ENCODE measurements around the gene BMPR2.
A peak's percentile ranks its signal among the peaks of the same experiment; 100 is the strongest.
"Not testable (repeated sequence)": the region's sequence is repeated elsewhere in the genome, so short reads cannot be mapped to it uniquely, and the experiment has no call there.

BMPR2 gene

DNA sequence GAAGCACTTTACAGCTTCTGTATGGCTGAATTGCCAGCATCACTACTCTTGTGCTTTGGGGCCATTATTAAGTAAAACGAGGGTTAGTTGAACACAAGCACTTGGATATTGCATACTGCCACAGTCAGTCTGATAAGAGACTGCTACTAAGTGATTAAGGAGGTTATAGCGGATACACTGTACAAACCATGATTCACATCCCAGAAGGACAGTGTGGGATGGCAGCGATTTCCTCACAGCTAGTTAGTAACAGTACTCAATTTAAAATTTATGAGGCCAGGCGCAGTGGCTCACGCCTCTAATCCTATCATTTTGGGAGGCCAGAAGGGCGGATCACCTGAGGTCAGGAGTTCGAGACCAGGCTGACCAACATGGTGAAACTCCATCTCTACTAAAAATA lies 2.6 kb upstream of the BMPR2 start:
- Histone ChIP-seq H3K4me1 (ENCODE audit: insufficient read depth, low read length, poor library complexity, severe bottlenecking) (peaks cover 15% of the 10 kb centered on the region), H3K4me2 (ENCODE audit: low read depth, low read length, poor library complexity, severe bottlenecking) (no peak overlapping the region), H4K20me1 (ENCODE audit: insufficient read depth, low read length, poor library complexity, severe bottlenecking) (peaks cover 14% of the 10 kb centered on the region), H3K27me3 (ENCODE audit: insufficient read depth, low read length, poor library complexity, severe bottlenecking) (no peaks in the 10 kb centered on the region), H3K9ac (ENCODE audit: low read depth, low read length, poor library complexity, severe bottlenecking) (no peak overlapping the region), H3K9me3 (ENCODE audit: insufficient read depth, low read depth, low read length) (no peaks in the 10 kb centered on the region), H2AFZ (ENCODE audit: low read length) (no peak overlapping the region), H3F3A (ENCODE audit: low read depth) (no peaks in the 10 kb centered on the region), H3K36me3 (ENCODE audit: insufficient read depth, low read length) (no peaks in the 10 kb centered on the region), H3K4me3 (ENCODE audit: low read length, poor library complexity, severe bottlenecking) (no peak overlapping the region), H3K79me2 (ENCODE audit: insufficient read depth, low read length) (peaks cover 30% of the 10 kb centered on the region), H3K9me2 (replicated peaks; ENCODE audit: low read depth, low read length) (no peaks in the 10 kb centered on the region)
- TF ChIP-seq, protein P1, sequence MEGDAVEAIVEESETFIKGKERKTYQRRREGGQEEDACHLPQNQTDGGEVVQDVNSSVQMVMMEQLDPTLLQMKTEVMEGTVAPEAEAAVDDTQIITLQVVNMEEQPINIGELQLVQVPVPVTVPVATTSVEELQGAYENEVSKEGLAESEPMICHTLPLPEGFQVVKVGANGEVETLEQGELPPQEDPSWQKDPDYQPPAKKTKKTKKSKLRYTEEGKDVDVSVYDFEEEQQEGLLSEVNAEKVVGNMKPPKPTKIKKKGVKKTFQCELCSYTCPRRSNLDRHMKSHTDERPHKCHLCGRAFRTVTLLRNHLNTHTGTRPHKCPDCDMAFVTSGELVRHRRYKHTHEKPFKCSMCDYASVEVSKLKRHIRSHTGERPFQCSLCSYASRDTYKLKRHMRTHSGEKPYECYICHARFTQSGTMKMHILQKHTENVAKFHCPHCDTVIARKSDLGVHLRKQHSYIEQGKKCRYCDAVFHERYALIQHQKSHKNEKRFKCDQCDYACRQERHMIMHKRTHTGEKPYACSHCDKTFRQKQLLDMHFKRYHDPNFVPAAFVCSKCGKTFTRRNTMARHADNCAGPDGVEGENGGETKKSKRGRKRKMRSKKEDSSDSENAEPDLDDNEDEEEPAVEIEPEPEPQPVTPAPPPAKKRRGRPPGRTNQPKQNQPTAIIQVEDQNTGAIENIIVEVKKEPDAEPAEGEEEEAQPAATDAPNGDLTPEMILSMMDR (conservative IDR thresholded peaks at IDR 0.05; ENCODE audit: low read length) = no peak
- no peak for TF ChIP-seq EZH2phosphoT487 (IDR thresholded peaks at IDR 0.05; ENCODE audit: borderline replicate concordance)

DNA sequence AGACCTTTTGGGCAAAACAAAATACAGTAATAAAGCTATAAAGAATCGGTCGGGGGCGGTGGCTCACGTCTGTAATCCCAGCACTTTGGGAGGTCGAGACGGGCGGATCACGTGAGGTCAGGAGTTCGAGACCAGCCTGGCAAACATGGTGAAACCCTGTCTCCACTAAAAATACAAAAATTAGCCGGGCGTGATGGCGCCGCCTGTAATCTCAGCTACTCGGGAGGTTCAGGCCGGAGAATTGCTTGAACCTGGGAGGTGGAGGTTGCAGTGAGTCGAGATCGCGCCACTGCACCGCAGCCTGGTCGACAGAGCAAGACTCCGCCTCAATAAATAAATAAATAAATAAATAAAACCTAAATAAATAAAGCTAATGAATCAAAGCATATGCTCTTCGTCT lies 1.7 kb upstream of the BMPR2 start:
- not testable (repeated sequence) for H3K4me2 ChIP-seq (ENCODE audit: low read depth, low read length, poor library complexity, severe bottlenecking); H2AFZ ChIP-seq (ENCODE audit: low read length); H3K9ac ChIP-seq (ENCODE audit: low read depth, low read length, poor library complexity, severe bottlenecking); H3K27me3 ChIP-seq (ENCODE audit: insufficient read depth, low read length, poor library complexity, severe bottlenecking); H3K9me2 ChIP-seq (replicated peaks; ENCODE audit: low read depth, low read length); H3K9me3 ChIP-seq (ENCODE audit: insufficient read depth, low read depth, low read length); H3K36me3 ChIP-seq (ENCODE audit: insufficient read depth, low read length); H3F3A ChIP-seq (ENCODE audit: low read depth); H3K4me3 ChIP-seq (ENCODE audit: low read length, poor library complexity, severe bottlenecking)
- peaks cover 19% of the 10 kb centered on the region for H3K4me1 ChIP-seq (ENCODE audit: insufficient read depth, low read length, poor library complexity, severe bottlenecking)
- peaks cover 21% of the 10 kb centered on the region for H4K20me1 ChIP-seq (ENCODE audit: insufficient read depth, low read length, poor library complexity, severe bottlenecking)
- peaks cover 39% of the 10 kb centered on the region for H3K79me2 ChIP-seq (ENCODE audit: insufficient read depth, low read length)

DNA sequence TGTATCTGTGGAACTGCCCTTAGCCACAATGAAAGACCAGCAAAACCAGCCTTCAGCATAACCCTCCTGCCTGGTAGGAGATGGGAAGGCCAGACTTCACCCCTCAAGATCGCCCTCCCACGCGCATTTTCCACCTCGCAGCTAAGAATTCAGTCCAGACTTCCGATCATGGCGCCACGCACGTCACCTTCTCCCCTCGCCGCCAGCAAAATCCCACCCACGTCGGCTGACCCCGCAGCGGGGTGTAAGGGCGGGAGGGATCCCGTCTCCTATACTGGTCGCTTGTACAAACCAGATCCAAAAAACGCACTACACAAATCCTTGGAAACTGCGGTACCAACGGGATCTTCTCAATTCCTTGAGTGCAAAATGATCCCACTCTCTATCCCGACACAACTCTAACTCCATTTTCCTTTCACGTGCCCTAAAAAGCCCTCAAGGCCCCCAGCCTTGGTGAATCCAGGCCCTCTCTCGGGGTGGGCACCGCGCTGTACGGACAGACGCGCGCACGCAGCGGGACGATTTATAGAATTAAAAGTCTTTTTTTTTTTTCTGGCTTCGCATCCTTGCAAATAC lies 1.0 kb upstream of the BMPR2 start:
- Histone ChIP-seq H3F3A (ENCODE audit: low read depth) (0 out of 2 replicates have a peak, but pooled peaks cover 3% of the 10 kb centered on the region), H3K36me3 (ENCODE audit: insufficient read depth, low read length) (no peaks in the 10 kb centered on the region), H3K79me2 (ENCODE audit: insufficient read depth, low read length) (peaks cover 47% of the 10 kb centered on the region), H3K9ac (ENCODE audit: low read depth, low read length, poor library complexity, severe bottlenecking) (peak overlapping the region; percentile 81), H3K4me2 (ENCODE audit: low read depth, low read length, poor library complexity, severe bottlenecking) (peak overlapping the region; percentile 79), H3K27me3 (ENCODE audit: insufficient read depth, low read length, poor library complexity, severe bottlenecking) (no peaks in the 10 kb centered on the region), H4K20me1 (ENCODE audit: insufficient read depth, low read length, poor library complexity, severe bottlenecking) (peaks cover 23% of the 10 kb centered on the region), H3K4me3 (ENCODE audit: low read length, poor library complexity, severe bottlenecking) (peak overlapping the region; percentile 99), H2AFZ (ENCODE audit: low read length) (peak overlapping the region; percentile 97; the same call in 1 of the 2 replicates), H3K4me1 (ENCODE audit: insufficient read depth, low read length, poor library complexity, severe bottlenecking) (peaks cover 19% of the 10 kb centered on the region), H3K9me3 (ENCODE audit: insufficient read depth, low read depth, low read length) (no peaks in the 10 kb centered on the region), H3K9me2 (replicated peaks; ENCODE audit: low read depth, low read length) (no peaks in the 10 kb centered on the region)
- no peak for TF ChIP-seq EZH2phosphoT487 (IDR thresholded peaks at IDR 0.05; ENCODE audit: borderline replicate concordance)
- TF ChIP-seq, protein P1 (conservative IDR thresholded peaks at IDR 0.05; ENCODE audit: low read length) = no peak

Measured in Loucy (cell line).